Activated naive CD8-positive, alpha-beta T cell treated with anti-CD3 and anti-CD28 coated beads, Interleukin-2, amount 50 U/mL, for 24 hours (primary cell): ENCODE results near the gene GRK2.

Experiments
- ATAC-seq: fragments of 150-1000 bp; cut with Tn5 transposase; one replicate; pipeline ENCODE4 v1.10.0; 2021
- DNase-seq: peaks from one replicate; pipeline ENCODE4 v3.0.0; 2021
- H3K27ac Mint-ChIP-seq: one replicate; pipeline ENCODE4 v1.8.0; 2021; ENCODE audit warnings: mild to moderate bottlenecking, mixed read lengths
- H3K27me3 Mint-ChIP-seq: one replicate; pipeline ENCODE4 v1.8.0; 2021; ENCODE audit warnings: mixed read lengths
- H3K36me3 Mint-ChIP-seq: one replicate; pipeline ENCODE4 v1.8.0; 2021; ENCODE audit warnings: low read depth, mixed read lengths
- H3K4me1 Mint-ChIP-seq: one replicate; pipeline ENCODE4 v1.8.0; 2021; ENCODE audit warnings: mixed read lengths
- H3K4me3 Mint-ChIP-seq: one replicate; pipeline ENCODE4 v1.8.0; 2021; ENCODE audit warnings: mild to moderate bottlenecking, moderate library complexity, mixed read lengths
- H3K9me3 Mint-ChIP-seq: one replicate; pipeline ENCODE4 v1.8.0; 2021; ENCODE audit warnings: mixed read lengths

Gene GRK2

GRCh38 chr11:67280788-67281551, 14.7 kb downstream of the GRK2 start:
- DNase-seq (no peak), ATAC-seq (no peak)
- Mint-ChIP-seq H3K36me3 (peaks cover 28% of the 10 kb centered on the region), H3K27me3 (no peaks in the 10 kb centered on the region), H3K27ac (peak overlapping the region; percentile 83), H3K9me3 (no peaks in the 10 kb centered on the region), H3K4me1 (peaks cover 50% of the 10 kb centered on the region), H3K4me3 (no peak overlapping the region)

GRCh38 chr11:67281552-67282150, 15.4 kb downstream of the GRK2 start:
- no peaks in the 10 kb centered on the region for H3K27me3 Mint-ChIP-seq
- ATAC-seq: no peak
- no peaks in the 10 kb centered on the region for H3K9me3 Mint-ChIP-seq
- peaks cover 48% of the 10 kb centered on the region for H3K4me1 Mint-ChIP-seq
- no peak overlapping the region for H3K27ac Mint-ChIP-seq
- DNase-seq: no peak
- H3K36me3 Mint-ChIP-seq: peaks cover 26% of the 10 kb centered on the region
- H3K4me3 Mint-ChIP-seq: no peak overlapping the region

GRCh38 chr11:67282155-67282875, 16.0 kb downstream of the GRK2 start:
- Mint-ChIP-seq H3K27me3 (no peaks in the 10 kb centered on the region), H3K9me3 (no peaks in the 10 kb centered on the region), H3K27ac (no peak overlapping the region), H3K4me3 (no peak overlapping the region), H3K36me3 (peaks cover 26% of the 10 kb centered on the region), H3K4me1 (peaks cover 48% of the 10 kb centered on the region)
- no peak for ATAC-seq
- no peak for DNase-seq

DNA sequence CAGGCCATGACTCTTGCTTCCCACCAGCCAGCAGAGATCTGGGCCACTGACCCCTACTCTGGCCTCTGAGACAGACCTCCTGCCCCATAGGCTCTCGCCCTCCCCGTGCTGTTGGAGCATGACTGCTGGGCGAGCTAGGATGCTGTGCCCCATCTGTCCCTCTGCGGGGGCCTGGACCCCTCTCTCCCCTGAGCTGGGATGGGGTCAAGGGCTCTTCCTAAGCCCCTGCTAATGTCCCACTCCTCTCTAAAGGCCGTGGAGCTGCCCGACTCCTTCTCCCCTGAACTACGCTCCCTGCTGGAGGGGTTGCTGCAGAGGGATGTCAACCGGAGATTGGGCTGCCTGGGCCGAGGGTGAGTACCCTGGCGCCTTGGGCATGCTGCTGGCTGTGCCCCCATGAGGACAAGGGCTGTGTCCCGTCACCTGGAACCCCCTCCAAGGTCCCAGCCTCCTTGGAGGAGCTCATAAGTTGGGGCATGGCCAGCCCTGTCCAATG, 16.7 kb downstream of the GRK2 start:
- no peak overlapping the region for H3K4me3 Mint-ChIP-seq
- ATAC-seq: no peak
- peaks cover 48% of the 10 kb centered on the region for H3K4me1 Mint-ChIP-seq
- H3K36me3 Mint-ChIP-seq: peaks cover 28% of the 10 kb centered on the region
- no peaks in the 10 kb centered on the region for H3K9me3 Mint-ChIP-seq
- no peak overlapping the region for H3K27ac Mint-ChIP-seq
- no peak for DNase-seq
- no peaks in the 10 kb centered on the region for H3K27me3 Mint-ChIP-seq

DNA sequence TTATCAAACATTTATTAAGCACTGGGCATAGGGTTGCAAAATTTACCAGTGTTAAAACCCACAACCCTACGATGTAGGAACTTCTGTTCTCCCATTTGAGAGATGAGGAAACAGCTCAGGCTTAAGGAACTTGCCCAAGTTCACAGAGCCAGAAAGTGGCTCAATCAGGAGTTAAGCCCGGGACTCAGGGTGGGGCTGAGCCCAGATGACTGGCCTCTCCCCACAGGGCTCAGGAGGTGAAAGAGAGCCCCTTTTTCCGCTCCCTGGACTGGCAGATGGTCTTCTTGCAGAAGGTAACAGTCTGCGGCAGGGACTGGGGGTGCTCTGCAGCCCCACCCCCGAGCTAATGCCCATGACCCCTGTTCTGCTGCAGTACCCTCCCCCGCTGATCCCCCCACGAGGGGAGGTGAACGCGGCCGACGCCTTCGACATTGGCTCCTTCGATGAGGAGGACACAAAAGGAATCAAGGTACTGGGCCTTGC, 17.2 kb downstream of the GRK2 start:
- no peak overlapping the region for H3K4me3 Mint-ChIP-seq
- H3K27ac Mint-ChIP-seq: no peak overlapping the region
- peaks cover 28% of the 10 kb centered on the region for H3K36me3 Mint-ChIP-seq
- no peaks in the 10 kb centered on the region for H3K9me3 Mint-ChIP-seq
- H3K27me3 Mint-ChIP-seq: no peaks in the 10 kb centered on the region
- no peak for DNase-seq
- ATAC-seq: no peak
- peaks cover 46% of the 10 kb centered on the region for H3K4me1 Mint-ChIP-seq

- no peak overlapping the region for H3K27ac Mint-ChIP-seq
- H3K36me3 Mint-ChIP-seq: peaks cover 21% of the 10 kb centered on the region
- peaks cover 40% of the 10 kb centered on the region for H3K4me1 Mint-ChIP-seq
- DNase-seq (no peak), ATAC-seq (no peak)
- no peak overlapping the region for H3K4me3 Mint-ChIP-seq
- H3K27me3 Mint-ChIP-seq: no peaks in the 10 kb centered on the region
- H3K9me3 Mint-ChIP-seq: no peaks in the 10 kb centered on the region
Observed at GRCh38 chr11:67284811-67285540, 18.7 kb downstream of the GRK2 start.

- Mint-ChIP-seq H3K4me3 (peak overlapping the region; percentile 14), H3K4me1 (peaks cover 39% of the 10 kb centered on the region), H3K9me3 (no peaks in the 10 kb centered on the region), H3K27me3 (no peaks in the 10 kb centered on the region), H3K36me3 (peaks cover 21% of the 10 kb centered on the region), H3K27ac (peak overlapping the region; percentile 93)
- ATAC-seq (no peak), DNase-seq (no peak)
Observed at GRCh38 chr11:67285541-67286498, 19.5 kb downstream of the GRK2 start.

GRCh38 chr11:67286621-67287333, 20.5 kb downstream of the GRK2 start:
- ATAC-seq (no peak), DNase-seq (no peak)
- Mint-ChIP-seq H3K4me3 (peak overlapping the region; percentile 67), H3K4me1 (peaks cover 42% of the 10 kb centered on the region), H3K36me3 (peaks cover 24% of the 10 kb centered on the region), H3K27me3 (no peaks in the 10 kb centered on the region), H3K9me3 (no peaks in the 10 kb centered on the region), H3K27ac (peak overlapping the region; percentile 93)

- no peak for DNase-seq
- Mint-ChIP-seq H3K27me3 (no peaks in the 10 kb centered on the region), H3K27ac (peak overlapping the region; percentile 93), H3K4me1 (peaks cover 44% of the 10 kb centered on the region), H3K36me3 (peaks cover 27% of the 10 kb centered on the region), H3K4me3 (peak overlapping the region; percentile 67), H3K9me3 (no peaks in the 10 kb centered on the region)
- no peak for ATAC-seq
Observed at GRCh38 chr11:67287355-67288197, 21.3 kb downstream of the GRK2 start.

DNA sequence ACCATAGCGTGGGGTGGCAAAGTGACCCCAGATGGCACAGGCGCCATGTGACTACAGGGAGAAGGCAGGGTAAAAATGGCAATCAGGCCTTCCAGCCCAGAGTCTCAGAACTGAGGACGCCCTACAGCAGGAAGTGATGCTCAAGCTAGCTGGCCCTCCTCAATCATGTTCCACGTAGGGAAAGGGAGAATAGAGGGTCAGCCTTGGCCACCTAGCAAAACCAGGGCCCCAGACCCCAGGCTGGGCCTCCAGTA, 21.9 kb downstream of the GRK2 start:
- peak overlapping the region; percentile 67 for H3K4me3 Mint-ChIP-seq
- H3K36me3 Mint-ChIP-seq: peaks cover 32% of the 10 kb centered on the region

GRCh38 chr11:67288452-67289225, 22.4 kb downstream of the GRK2 start:
- ATAC-seq: peak; percentile 68
- peak; percentile 92 for DNase-seq
- H3K27ac Mint-ChIP-seq: peak overlapping the region; percentile 93
- no peaks in the 10 kb centered on the region for H3K9me3 Mint-ChIP-seq
- H3K4me3 Mint-ChIP-seq: peak overlapping the region; percentile 67
- no peaks in the 10 kb centered on the region for H3K27me3 Mint-ChIP-seq
- peaks cover 34% of the 10 kb centered on the region for H3K36me3 Mint-ChIP-seq
- H3K4me1 Mint-ChIP-seq: peaks cover 52% of the 10 kb centered on the region

More for the DNA sequence above, 21.9 kb downstream of the GRK2 start:
- DNase-seq: no peak
- ATAC-seq: peak; percentile 12
- peak overlapping the region; percentile 93 for H3K27ac Mint-ChIP-seq
- H3K4me1 Mint-ChIP-seq: peaks cover 49% of the 10 kb centered on the region
- H3K27me3 Mint-ChIP-seq: no peaks in the 10 kb centered on the region
- no peaks in the 10 kb centered on the region for H3K9me3 Mint-ChIP-seq

GRCh38 chr11:67289226-67289650, 23.0 kb downstream of the GRK2 start, which contains the start of gene ANKRD13D:
TSS of gene ANKRD13D (plus strand) at chr11:67289303. CDS start at chr11:67289461, 158 bp downstream.
- H3K27ac Mint-ChIP-seq: peak within 1 kb of the TSS; percentile 93
- no peaks in the 10 kb centered on the region for H3K27me3 Mint-ChIP-seq

More at GRCh38 chr11:67289226-67289650, 23.0 kb downstream of the GRK2 start, which contains the start of gene ANKRD13D:
- peak; percentile 26 for ATAC-seq
- peak; percentile 63 for DNase-seq
- Mint-ChIP-seq H3K4me1 (peaks cover 57% of the 10 kb centered on the region), H3K9me3 (no peaks in the 10 kb centered on the region), H3K4me3 (peak within 1 kb of the TSS; percentile 85), H3K36me3 (peaks cover 34% of the 10 kb centered on the region)
